Keratinocyte (primary cell): Measurements from ENCODE around the gene SYNE1. TPM values are rescaled to one million over a fixed set of nuclear protein-coding genes. Genes with fewer than 3 reads are reported as not detected.

Experiments
- DNase-seq: peaks from one replicate; pipeline ENCODE4 v3.0.0-alpha.2; 2011; ENCODE audit warnings: low read depth, missing footprints, low spot score
- FAIRE-seq: peaks from 2 replicates; lab custom pipeline; 2011; peaks lifted over from hg19 to GRCh38; lab: Jason Lieb, UNC
- H2AFZ ChIP-seq: 2 replicates; pipeline ENCODE4 v1.6.0; 2012; ENCODE audit warnings: low read length, control low read depth, inconsistent platforms; ENCODE audit not compliant: control insufficient read depth
- H3K27ac ChIP-seq: 2 replicates; pipeline ENCODE4 v1.5.1; 2011; ENCODE audit warnings: low read length; ENCODE audit not compliant: control insufficient read depth, insufficient read depth
- H3K27me3 ChIP-seq: 3 replicates; pipeline ENCODE4 v1.6.0; 2011; ENCODE audit warnings: low read length; ENCODE audit not compliant: control insufficient read depth, insufficient read depth; ENCODE audit errors: extremely low read depth
- H3K36me3 ChIP-seq, 2 experiments: 2 replicates in 1 of 2; 3 replicates in 1 of 2; pipeline ENCODE4 v1.5.1; 2011; ENCODE audit warnings: low read length in 2 of 2, mild to moderate bottlenecking in 1 of 2; ENCODE audit not compliant: control insufficient read depth in 2 of 2, insufficient read depth in 2 of 2; ENCODE audit errors: extremely low read depth in 1 of 2
- H3K4me1 ChIP-seq: 3 replicates; pipeline ENCODE4 v1.5.1; 2011; ENCODE audit warnings: low read length; ENCODE audit not compliant: control insufficient read depth, insufficient read depth; ENCODE audit errors: extremely low read depth
- H3K4me2 ChIP-seq: 3 replicates; pipeline ENCODE4 v1.6.0; 2011; ENCODE audit warnings: low read depth, low read length; ENCODE audit not compliant: control insufficient read depth, insufficient read depth; ENCODE audit errors: extremely low read depth
- H3K4me3 ChIP-seq, 3 experiments: fragments of 200-600 bp in 1 of 3; sonication (generic) in 1 of 3; 2 replicates in 2 of 3; 3 replicates in 1 of 3; pipeline ENCODE4 v1.5.1; 2011 to 2016; ENCODE audit warnings: low read length in 3 of 3, mild to moderate bottlenecking in 3 of 3, control low read depth in 2 of 3, inconsistent platforms in 1 of 3, low read depth in 1 of 3, mixed read lengths in 1 of 3, mixed run types in 1 of 3, moderate library complexity in 1 of 3; ENCODE audit not compliant: control insufficient read depth in 2 of 3, insufficient read depth in 2 of 3; ENCODE audit errors: extremely low read depth in 1 of 3
- H3K79me2 ChIP-seq: 2 replicates; pipeline ENCODE4 v1.6.0; 2012; ENCODE audit warnings: low read length; ENCODE audit not compliant: control insufficient read depth, insufficient read depth
- H3K9ac ChIP-seq: 3 replicates; pipeline ENCODE4 v1.6.0; 2011; ENCODE audit warnings: low read length; ENCODE audit not compliant: control insufficient read depth, insufficient read depth; ENCODE audit errors: extremely low read depth
- H3K9me1 ChIP-seq: 3 replicates; pipeline ENCODE4 v1.6.0; 2011; ENCODE audit warnings: low read length; ENCODE audit not compliant: control insufficient read depth, insufficient read depth; ENCODE audit errors: extremely low read depth
- H3K9me3 ChIP-seq: 2 replicates; pipeline ENCODE4 v1.5.1; 2012; ENCODE audit warnings: low read depth, low read length; ENCODE audit not compliant: control insufficient read depth
- H4K20me1 ChIP-seq: 3 replicates; pipeline ENCODE4 v1.6.0; 2011; ENCODE audit warnings: low read length; ENCODE audit not compliant: control insufficient read depth, insufficient read depth; ENCODE audit errors: extremely low read depth
- EZH2 ChIP-seq: IDR thresholded peaks from one replicate; pipeline ENCODE4 v1.6.1; 2012; ENCODE audit warnings: inconsistent platforms, mild to moderate bottlenecking, low read length, moderate library complexity
- dilution Hi-C: fragments of 300-500 bp; cut with MboI; formaldehyde crosslinking; loops from one replicate; pipeline ENCODE4 v1.7.0; 2020; ENCODE audit warnings: low sequenced_read_pairs; ENCODE audit not compliant: extremely low pct_ligation_motif_present
- polyA plus RNA-seq, 5 experiments: library from polyadenylated mRNA; depleted of rRNA in 3 of 5; stranded (reverse) in 3 of 5; stranded (forward) in 1 of 5; unstranded in 1 of 5; fragments of >200 nt; gene quantifications; 1 replicate in 1 of 5; 2 replicates in 3 of 5; 3 replicates in 1 of 5; pipeline versions ENCODE4 v1.2.1 to v1.2.3, GENCODE V29; 2011 to 2012; ENCODE audit warnings: missing spikeins in 2 of 5, low read depth in 1 of 5, low replicate concordance in 1 of 5
- TF ChIP-seq, protein P1 (sequence below), 3 experiments: IDR thresholded peaks in 1 of 3; conservative IDR thresholded peaks in 1 of 3; optimal IDR thresholded peaks in 1 of 3; 2 replicates in 2 of 3; 3 replicates in 1 of 3; pipeline versions ENCODE3 to v1.5.1; 2011; ENCODE audit warnings: low read length in 3 of 3, mild to moderate bottlenecking in 3 of 3, moderate library complexity in 2 of 3, control low read depth in 1 of 3, inconsistent platforms in 1 of 3; ENCODE audit not compliant: insufficient read depth in 2 of 3; ENCODE audit errors: extremely low read depth in 1 of 3

The SYNE1 gene
- polyA plus RNA-seq, 1 donor (not counting 4 experiments of a cell fraction or from before 2014, with no cell fraction given), result 4.0 TPM

DNA sequence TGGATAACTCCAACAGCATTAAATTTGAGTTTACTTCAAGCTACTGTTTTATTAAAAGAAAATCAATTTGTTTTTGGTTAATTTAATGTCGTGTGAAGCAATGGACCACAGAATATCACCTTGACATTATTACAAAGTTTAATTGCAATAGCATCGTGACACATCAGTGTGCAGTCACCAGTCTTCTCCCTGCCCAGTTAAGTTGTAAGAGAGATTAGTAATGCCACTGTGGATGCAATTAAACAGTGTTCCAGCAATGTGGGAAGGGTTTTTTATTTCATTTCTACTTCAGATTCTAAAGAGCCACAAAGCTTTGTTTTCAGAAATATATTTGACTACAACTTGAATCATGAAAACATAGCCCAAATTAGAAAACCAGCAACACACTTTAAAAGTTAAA, 128.7 kb downstream of the SYNE1 start:
- Histone ChIP-seq H3K27me3 (no peaks in the 10 kb centered on the region), H3K79me2 (no peaks in the 10 kb centered on the region), H3K4me2 (no peak overlapping the region), H3K4me1 (no peaks in the 10 kb centered on the region), H3K4me3 (no peak overlapping the region), H4K20me1 (no peaks in the 10 kb centered on the region), H3K36me3 (no peaks in the 10 kb centered on the region), H3K9me1 (no peaks in the 10 kb centered on the region), H3K9ac (no peak overlapping the region), H2AFZ (no peak overlapping the region), H3K9me3 (no peaks in the 10 kb centered on the region), H3K27ac (no peak overlapping the region)
- dilution Hi-C loops, result no loop called here
- FAIRE-seq (no peak), DNase-seq (no peak)
- TF ChIP-seq, protein P1, sequence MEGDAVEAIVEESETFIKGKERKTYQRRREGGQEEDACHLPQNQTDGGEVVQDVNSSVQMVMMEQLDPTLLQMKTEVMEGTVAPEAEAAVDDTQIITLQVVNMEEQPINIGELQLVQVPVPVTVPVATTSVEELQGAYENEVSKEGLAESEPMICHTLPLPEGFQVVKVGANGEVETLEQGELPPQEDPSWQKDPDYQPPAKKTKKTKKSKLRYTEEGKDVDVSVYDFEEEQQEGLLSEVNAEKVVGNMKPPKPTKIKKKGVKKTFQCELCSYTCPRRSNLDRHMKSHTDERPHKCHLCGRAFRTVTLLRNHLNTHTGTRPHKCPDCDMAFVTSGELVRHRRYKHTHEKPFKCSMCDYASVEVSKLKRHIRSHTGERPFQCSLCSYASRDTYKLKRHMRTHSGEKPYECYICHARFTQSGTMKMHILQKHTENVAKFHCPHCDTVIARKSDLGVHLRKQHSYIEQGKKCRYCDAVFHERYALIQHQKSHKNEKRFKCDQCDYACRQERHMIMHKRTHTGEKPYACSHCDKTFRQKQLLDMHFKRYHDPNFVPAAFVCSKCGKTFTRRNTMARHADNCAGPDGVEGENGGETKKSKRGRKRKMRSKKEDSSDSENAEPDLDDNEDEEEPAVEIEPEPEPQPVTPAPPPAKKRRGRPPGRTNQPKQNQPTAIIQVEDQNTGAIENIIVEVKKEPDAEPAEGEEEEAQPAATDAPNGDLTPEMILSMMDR (optimal IDR thresholded peaks at IDR 0.05 in 1 of 3, IDR thresholded peaks at IDR 0.05 in 1 of 3, conservative IDR thresholded peaks at IDR 0.05 in 1 of 3; ENCODE audit: extremely low read depth in 1 of 3, insufficient read depth in 2 of 3, low read length in 3 of 3), result no peak
- no peak for TF ChIP-seq EZH2

DNA sequence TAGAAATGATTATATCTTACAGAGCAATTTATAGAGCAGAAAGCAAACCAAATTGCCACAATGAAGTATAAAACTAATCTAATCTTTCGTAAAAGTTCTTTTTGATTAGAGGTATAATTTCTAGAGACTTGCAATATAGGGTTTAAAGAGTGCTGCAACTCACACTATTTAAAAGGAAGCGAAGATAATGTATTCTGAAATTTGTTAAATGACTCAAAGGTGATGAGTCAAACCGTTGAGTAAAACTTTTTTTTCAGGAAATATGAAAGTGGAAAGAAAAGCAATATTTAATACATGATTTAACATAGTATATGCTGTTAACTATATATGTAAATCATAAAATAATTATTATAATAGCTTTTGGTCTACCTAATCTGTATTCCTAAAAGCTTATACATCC, 133.6 kb downstream of the SYNE1 start:
- Histone ChIP-seq H3K4me2 (no peak overlapping the region), H3K9me1 (no peaks in the 10 kb centered on the region), H3K9me3 (no peaks in the 10 kb centered on the region), H3K27me3 (no peaks in the 10 kb centered on the region), H3K79me2 (no peaks in the 10 kb centered on the region), H2AFZ (no peak overlapping the region), H3K36me3 (no peaks in the 10 kb centered on the region), H4K20me1 (no peaks in the 10 kb centered on the region), H3K4me3 (no peak overlapping the region), H3K4me1 (no peaks in the 10 kb centered on the region), H3K9ac (no peak overlapping the region), H3K27ac (no peak overlapping the region)
- TF ChIP-seq EZH2, result no peak
- TF ChIP-seq, protein P1 (optimal IDR thresholded peaks at IDR 0.05 in 1 of 3, IDR thresholded peaks at IDR 0.05 in 1 of 3, conservative IDR thresholded peaks at IDR 0.05 in 1 of 3; ENCODE audit: extremely low read depth in 1 of 3, insufficient read depth in 2 of 3, low read length in 3 of 3), result no peak
- DNase-seq (no peak), FAIRE-seq (no peak)
- dilution Hi-C loops, result no loop called here
